CD4-positive, CD25-positive, alpha-beta regulatory T cell (primary cell): ENCODE measurements around the gene SUZ12. TPM values are rescaled to one million over a fixed set of nuclear protein-coding genes. Genes with fewer than 3 reads are reported as not detected.

Experiments used
- ATAC-seq, 2 donors: fragments of 150-1000 bp; cut with Tn5 transposase; one replicate each; pipeline ENCODE4 v1.10.0; 2021; ENCODE audit warnings: low read depth in 2 of 2, moderate number of reproducible peaks in 2 of 2, moderate library complexity in 1 of 2
- DNase-seq, 3 donors: peaks; one replicate each; pipeline versions ENCODE4 v3.0.0 to v3.0.0-alpha.2; 2012 to 2022; ENCODE audit warnings: mixed read lengths in 1 of 3
- H3K27ac ChIP-seq: one replicate; pipeline ENCODE4 v1.7.0; 2013; ENCODE audit warnings: mild to moderate bottlenecking, low read length; ENCODE audit not compliant: insufficient read depth, poor library complexity, severe bottlenecking
- H3K27me3 ChIP-seq: one replicate; pipeline ENCODE4 v1.7.0; 2013; ENCODE audit warnings: low read length; ENCODE audit not compliant: control insufficient read depth, insufficient read depth
- H3K36me3 ChIP-seq: one replicate; pipeline ENCODE4 v1.7.0; 2013; ENCODE audit warnings: mild to moderate bottlenecking, low read length, moderate library complexity; ENCODE audit not compliant: control insufficient read depth, insufficient read depth
- H3K4me1 ChIP-seq: 2 replicates; pipeline ENCODE4 v1.7.0; 2013; ENCODE audit warnings: mild to moderate bottlenecking, low read length; ENCODE audit not compliant: insufficient read depth, control insufficient read depth, poor library complexity, severe bottlenecking
- H3K4me3 ChIP-seq: one replicate; pipeline ENCODE4 v1.7.0; 2013; ENCODE audit warnings: low read depth, mild to moderate bottlenecking, low read length, moderate library complexity
- H3K9me3 ChIP-seq, 2 experiments: 1 replicate in 1 of 2; 2 replicates in 1 of 2; pipeline ENCODE4 v1.7.0; 2013; ENCODE audit warnings: low read length in 2 of 2, mild to moderate bottlenecking in 1 of 2, moderate library complexity in 1 of 2; ENCODE audit not compliant: control insufficient read depth in 2 of 2
- H3K27ac Mint-ChIP-seq, 3 donors: one replicate each; pipeline ENCODE4 v1.8.0; 2020 to 2022; ENCODE audit warnings: mild to moderate bottlenecking in 3 of 3, mixed read lengths in 3 of 3, moderate library complexity in 2 of 3
- H3K27me3 Mint-ChIP-seq: one replicate; pipeline ENCODE4 v1.8.0; 2022; ENCODE audit warnings: mild to moderate bottlenecking, mixed read lengths
- H3K36me3 Mint-ChIP-seq: one replicate; pipeline ENCODE4 v1.8.0; 2020; ENCODE audit warnings: mixed read lengths
- H3K4me1 Mint-ChIP-seq, 4 donors: one replicate each; pipeline ENCODE4 v1.8.0; 2020 to 2022; ENCODE audit warnings: mixed read lengths in 4 of 4, mild to moderate bottlenecking in 1 of 4
- H3K4me3 Mint-ChIP-seq, 4 donors: one replicate each; pipeline ENCODE4 v1.8.0; 2020 to 2022; ENCODE audit warnings: mild to moderate bottlenecking in 4 of 4, mixed read lengths in 4 of 4, moderate library complexity in 3 of 4
- H3K9me3 Mint-ChIP-seq, 7 donors: one replicate each; pipeline ENCODE4 v1.8.0; 2020 to 2022; ENCODE audit warnings: mixed read lengths in 7 of 7, mild to moderate bottlenecking in 3 of 7, moderate library complexity in 2 of 7
- polyA plus RNA-seq, 4 donors: library from polyadenylated mRNA; unstranded; fragments of 300-500 nt; fragmentation: Illumina TruSeq; gene quantifications; one replicate each; pipeline ENCODE4 v1.2.3, GENCODE V29; 2021
- total RNA-seq: library from RNA; stranded (reverse); gene quantifications from one replicate; pipeline ENCODE4 v1.2.3, GENCODE V29; 2022

The SUZ12 gene
- total and polyA plus RNA-seq, 5 donors from 2014 or later: 15.7 to 36.5 (median 16.8) TPM

DNA sequence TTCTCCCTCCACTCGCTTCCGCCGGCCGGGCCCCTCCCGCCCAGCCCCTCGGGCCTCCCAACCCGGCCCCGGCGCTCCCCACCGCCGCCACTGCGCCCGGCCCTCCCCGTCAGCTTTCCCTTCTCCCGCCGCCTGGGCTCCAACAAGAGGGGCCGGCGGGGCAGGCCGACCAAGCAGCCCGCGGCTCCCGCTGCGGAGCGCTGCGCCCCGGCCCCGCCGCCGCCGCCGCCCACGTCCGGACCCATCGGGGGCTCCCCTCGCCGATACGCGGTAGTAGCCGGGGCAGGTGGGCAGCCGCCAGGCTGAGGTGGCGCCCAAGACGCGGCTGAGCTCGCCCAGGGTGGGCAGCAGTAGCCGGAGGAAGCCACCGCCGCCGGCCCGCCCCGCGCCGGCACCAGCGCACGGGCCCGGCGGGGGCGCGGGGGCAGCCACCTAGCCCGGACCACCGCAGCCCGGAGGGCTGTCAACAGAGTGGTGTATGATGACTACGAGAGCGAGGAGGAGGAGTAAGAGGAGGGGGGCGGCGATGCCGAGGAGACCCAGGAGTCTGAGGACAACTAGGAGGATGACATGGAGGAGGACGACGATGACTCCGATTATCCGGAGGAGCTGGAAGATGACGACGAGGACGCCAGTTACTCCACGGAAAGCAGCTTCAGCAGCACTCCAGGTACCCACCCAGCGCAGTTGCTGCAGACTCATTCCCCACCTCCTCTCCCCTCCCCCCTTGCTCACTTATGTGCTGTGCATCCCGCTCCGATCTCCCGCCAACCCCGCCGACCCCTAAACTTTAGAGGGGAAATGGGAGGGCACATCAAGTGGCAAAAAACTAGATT is 70.9 kb downstream of the SUZ12 start:
- DNase-seq (peak; percentile 23 to 60 (median 36)), ATAC-seq (peak; percentile 41 to 42)
- no peaks in the 10 kb centered on the region for H3K36me3 ChIP-seq
- peaks cover 43% of the 10 kb centered on the region for H3K4me1 ChIP-seq
- Mint-ChIP-seq H3K27ac (peak overlapping the region; percentile 84 to 89 (median 88)), H3K36me3 (no peaks in the 10 kb centered on the region), H3K27me3 (no peaks in the 10 kb centered on the region), H3K4me1 (peaks cover 19 to 50% (median 29%) of the 10 kb centered on the region in 4 donors), H3K9me3 (no peaks in the 10 kb centered on the region), H3K4me3 (peak overlapping the region; percentile 90 to 97 (median 94))
- H3K27me3 ChIP-seq: no peaks in the 10 kb centered on the region
- H3K4me3 ChIP-seq: peak overlapping the region; percentile 96
- H3K27ac ChIP-seq: peak overlapping the region; percentile 70
- no peaks in the 10 kb centered on the region for H3K9me3 ChIP-seq

GRCh38 chr17:32009262-32009542 is 72.4 kb downstream of the SUZ12 start:
- H3K36me3 Mint-ChIP-seq: no peaks in the 10 kb centered on the region
- ATAC-seq (no peak), DNase-seq (no peak)
- H3K36me3 ChIP-seq: no peaks in the 10 kb centered on the region
- H3K27ac Mint-ChIP-seq: peak overlapping the region; percentile 84 to 89 (median 88)
- H3K4me1 ChIP-seq: peaks cover 50% of the 10 kb centered on the region
- H3K9me3 ChIP-seq: no peaks in the 10 kb centered on the region
- H3K4me1 Mint-ChIP-seq: peaks cover 28 to 58% (median 37%) of the 10 kb centered on the region in 4 donors
- no peaks in the 10 kb centered on the region for H3K27me3 Mint-ChIP-seq
- no peaks in the 10 kb centered on the region for H3K27me3 ChIP-seq
- peak overlapping the region; percentile 70 for H3K27ac ChIP-seq
- peak overlapping the region; percentile 96 for H3K4me3 ChIP-seq
- peak overlapping the region; percentile 90 to 97 (median 94) for H3K4me3 Mint-ChIP-seq
- H3K9me3 Mint-ChIP-seq: no peaks in the 10 kb centered on the region

DNA sequence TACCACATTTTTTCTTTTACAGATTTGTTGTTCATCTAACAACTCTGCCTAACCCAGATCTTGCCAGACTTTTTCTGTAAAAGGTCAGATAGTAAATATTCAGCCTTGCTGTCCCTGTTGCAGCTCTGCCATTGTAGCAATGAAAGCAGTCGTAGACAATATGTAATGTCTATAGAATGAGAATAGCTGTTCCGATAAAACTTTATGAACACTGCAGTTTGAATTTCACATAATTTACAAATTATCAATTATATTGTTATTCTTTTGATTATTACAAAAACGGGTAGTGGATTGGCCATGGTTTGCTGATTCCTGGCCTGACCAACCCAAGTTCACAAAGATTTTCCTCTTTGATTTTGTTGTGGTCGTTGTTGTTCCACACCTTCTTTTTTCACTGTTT is 73.3 kb downstream of the SUZ12 start:
- H3K9me3 ChIP-seq: no peaks in the 10 kb centered on the region
- Mint-ChIP-seq H3K27me3 (no peaks in the 10 kb centered on the region), H3K9me3 (no peaks in the 10 kb centered on the region), H3K4me3 (peak overlapping the region; percentile 90 to 97 (median 94)), H3K27ac (peak overlapping the region in 2 of 3 donors; percentile 88 to 89), H3K36me3 (no peaks in the 10 kb centered on the region), H3K4me1 (peaks cover 25 to 64% (median 39%) of the 10 kb centered on the region in 4 donors)
- peak overlapping the region; percentile 96 for H3K4me3 ChIP-seq
- no peak overlapping the region for H3K27ac ChIP-seq
- H3K36me3 ChIP-seq: no peaks in the 10 kb centered on the region
- peaks cover 50% of the 10 kb centered on the region for H3K4me1 ChIP-seq
- DNase-seq (no peak), ATAC-seq (no peak)
- H3K27me3 ChIP-seq: no peaks in the 10 kb centered on the region

- Histone ChIP-seq H3K9me3 (no peaks in the 10 kb centered on the region), H3K27ac (no peak overlapping the region), H3K4me1 (peaks cover 30% of the 10 kb centered on the region), H3K36me3 (peaks cover 30% of the 10 kb centered on the region), H3K27me3 (no peaks in the 10 kb centered on the region), H3K4me3 (no peak overlapping the region)
- peaks cover 18% of the 10 kb centered on the region for H3K36me3 Mint-ChIP-seq
- ATAC-seq (no peak), DNase-seq (no peak)
- peaks cover 33 to 68% (median 51%) of the 10 kb centered on the region in 4 donors for H3K4me1 Mint-ChIP-seq
- H3K4me3 Mint-ChIP-seq: no peak overlapping the region
- no peaks in the 10 kb centered on the region for H3K9me3 Mint-ChIP-seq
- peak overlapping the region in 2 of 3 donors; percentile 44 to 56 for H3K27ac Mint-ChIP-seq
- H3K27me3 Mint-ChIP-seq: no peaks in the 10 kb centered on the region
Observed at GRCh38 chr17:32015245-32016013, 78.6 kb downstream of the SUZ12 start.

- H3K4me3 Mint-ChIP-seq: no peak overlapping the region
Observed at GRCh38 chr17:32016231-32016630, 79.4 kb downstream of the SUZ12 start.

DNA sequence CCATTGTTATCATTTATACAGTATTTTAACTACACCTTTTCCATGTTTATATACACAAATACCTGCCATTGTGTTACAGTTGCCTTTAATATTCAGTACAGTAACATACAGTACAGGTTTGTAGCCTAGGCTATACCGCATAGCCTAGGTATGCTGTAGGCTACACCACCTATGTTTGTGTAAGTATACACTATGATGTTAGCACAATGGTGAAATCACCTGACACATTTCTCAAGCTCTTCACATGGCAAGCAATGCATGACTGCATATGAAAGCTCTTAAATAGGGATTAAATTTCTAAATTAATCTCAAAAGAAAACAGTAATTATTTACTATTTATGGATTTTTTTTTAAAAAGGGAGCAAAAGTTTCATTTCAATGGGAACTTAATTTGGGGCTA is 82.4 kb downstream of the SUZ12 start:
- Histone ChIP-seq H3K4me1 (peaks cover 7% of the 10 kb centered on the region), H3K4me3 (no peak overlapping the region), H3K9me3 (no peaks in the 10 kb centered on the region), H3K27me3 (no peaks in the 10 kb centered on the region), H3K27ac (no peak overlapping the region), H3K36me3 (peaks cover 47% of the 10 kb centered on the region)
- Mint-ChIP-seq H3K27ac (peak overlapping the region in 1 of 3 donors; percentile 38), H3K4me3 (no peak overlapping the region), H3K9me3 (no peaks in the 10 kb centered on the region), H3K27me3 (no peaks in the 10 kb centered on the region), H3K36me3 (peaks cover 30% of the 10 kb centered on the region), H3K4me1 (peaks cover 15 to 34% (median 27%) of the 10 kb centered on the region in 4 donors)
- ATAC-seq (no peak), DNase-seq (no peak)

More at GRCh38 chr17:32016231-32016630, 79.4 kb downstream of the SUZ12 start:
- Histone ChIP-seq H3K4me3 (no peak overlapping the region), H3K27me3 (no peaks in the 10 kb centered on the region), H3K9me3 (no peaks in the 10 kb centered on the region), H3K4me1 (peaks cover 22% of the 10 kb centered on the region), H3K36me3 (peaks cover 37% of the 10 kb centered on the region), H3K27ac (peak overlapping the region; percentile 5)
- peaks cover 33 to 60% (median 48%) of the 10 kb centered on the region in 4 donors for H3K4me1 Mint-ChIP-seq
- DNase-seq: no peak
- H3K9me3 Mint-ChIP-seq: no peaks in the 10 kb centered on the region
- no peaks in the 10 kb centered on the region for H3K27me3 Mint-ChIP-seq
- peaks cover 20% of the 10 kb centered on the region for H3K36me3 Mint-ChIP-seq
- ATAC-seq: no peak
- H3K27ac Mint-ChIP-seq: peak overlapping the region; percentile 5 to 84 (median 44)

DNA sequence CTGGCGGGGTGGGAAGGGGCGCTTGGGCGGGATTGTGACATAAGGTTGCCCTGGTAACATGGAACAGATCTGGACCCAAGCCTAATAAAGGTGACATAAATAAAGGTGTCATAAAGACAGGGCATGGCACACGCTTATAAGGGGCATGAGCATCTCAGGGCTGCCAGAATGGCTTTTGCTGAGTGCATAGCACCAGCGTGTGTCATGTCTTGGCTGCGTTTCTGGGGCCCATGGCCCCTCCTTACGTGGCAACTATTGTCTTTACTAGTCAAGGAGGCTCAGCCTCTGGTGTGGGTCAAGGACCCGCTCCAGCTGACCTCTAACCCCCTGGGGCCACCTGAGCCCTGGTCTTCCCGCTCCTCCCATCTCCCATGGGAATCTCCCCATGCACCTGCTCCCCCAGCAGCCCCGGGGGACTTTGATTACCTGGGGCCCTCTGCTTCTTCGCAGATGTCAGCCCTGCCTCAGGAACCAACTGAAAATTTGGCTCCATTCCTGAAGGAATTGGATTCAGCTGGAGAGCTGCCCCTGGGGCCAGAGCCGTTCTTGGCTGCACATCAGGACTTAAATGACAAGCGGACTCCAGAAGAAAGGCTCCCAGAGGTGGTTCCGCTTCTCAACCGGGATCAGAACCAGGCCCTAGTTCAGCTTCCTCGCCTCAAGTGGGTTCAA is 84.3 kb downstream of the SUZ12 start:
- peaks cover 47% of the 10 kb centered on the region for H3K36me3 ChIP-seq
- no peak for ATAC-seq
- Mint-ChIP-seq H3K27me3 (no peaks in the 10 kb centered on the region), H3K36me3 (peaks cover 30% of the 10 kb centered on the region), H3K4me3 (no peak overlapping the region), H3K4me1 (peaks cover 13 to 24% (median 19%) of the 10 kb centered on the region in 4 donors), H3K9me3 (no peaks in the 10 kb centered on the region), H3K27ac (no peak overlapping the region)
- H3K4me3 ChIP-seq: no peak overlapping the region
- no peak for DNase-seq
- H3K4me1 ChIP-seq: no peaks in the 10 kb centered on the region
- no peaks in the 10 kb centered on the region for H3K27me3 ChIP-seq
- H3K27ac ChIP-seq: no peak overlapping the region
- H3K9me3 ChIP-seq: no peaks in the 10 kb centered on the region
